Uterus (tissue), 4 donors: ENCODE measurements around the gene DNM3. TPM values are rescaled to one million over a fixed set of nuclear protein-coding genes. Genes with fewer than 3 reads are reported as not detected.

Source experiments
- DNase-seq, 2 donors: peaks; one replicate each; pipeline ENCODE4 v3.0.0-alpha.2; 2019 to 2020
- H3K27ac ChIP-seq, 2 donors: fragments of 200-600 bp; sonication (generic); 1 replicate in 1 of 2; 2 replicates in 1 of 2; pipeline ENCODE4 v1.5.1; 2016 to 2018
- H3K27me3 ChIP-seq, 2 donors: fragments of 200-600 bp; sonication (generic); one replicate each; pipeline ENCODE4 v1.5.1; 2018 to 2019; ENCODE audit warnings: control low read depth in 1 of 2
- H3K36me3 ChIP-seq, 2 donors: fragments of 200-600 bp; sonication (generic); one replicate each; pipeline ENCODE4 v1.5.1; 2019; ENCODE audit warnings: control low read depth in 1 of 2
- H3K4me1 ChIP-seq, 2 donors: fragments of 200-600 bp; sonication (generic); one replicate each; pipeline ENCODE4 v1.5.1; 2018 to 2019; ENCODE audit warnings: control low read depth in 1 of 2
- H3K4me3 ChIP-seq, 2 donors: fragments of 200-600 bp; sonication (generic); 1 replicate in 1 of 2; 2 replicates in 1 of 2; pipeline ENCODE4 v1.5.1; 2018 to 2019; ENCODE audit warnings: mild to moderate bottlenecking in 1 of 2
- H3K9me3 ChIP-seq, 2 donors: fragments of 200-600 bp; sonication (generic); one replicate each; pipeline ENCODE4 v1.5.1; 2019; ENCODE audit warnings: control low read depth in 1 of 2
- POLR2A ChIP-seq, 2 donors: fragments of 450-650 bp; IDR thresholded peaks; one replicate each; pipeline ENCODE4 v1.6.1; 2016; ENCODE audit warnings: antibody characterized with exemption in 2 of 2, mild to moderate bottlenecking in 1 of 2, moderate library complexity in 1 of 2
- intact Hi-C: fragments of 100-400 bp; cut with DNase I; formaldehyde crosslinking; loops from one replicate; pipeline ENCODE4 v1.15.1; 2023; ENCODE audit warnings: low total_unique reads
- total RNA-seq, 4 donors: library from RNA; depleted of rRNA in 3 of 4; stranded (reverse); fragments of >200 nt in 3 of 4; gene quantifications; one replicate each; pipeline versions ENCODE4 v1.1.0 to v1.2.4, GENCODE V29; 2014 to 2023
- TF ChIP-seq, protein P1 (sequence below), 4 experiments: fragments of 200-600 bp in 2 of 4; fragments of 450-650 bp in 2 of 4; sonication (generic) in 2 of 4; IDR thresholded peaks; one replicate each; pipeline ENCODE4 v1.5.1; 2016 to 2019; ENCODE audit warnings: antibody characterized with exemption in 4 of 4, mild to moderate bottlenecking in 2 of 4, moderate library complexity in 1 of 4
- donor health status: DM: yes; HTN: yes; CAD: no.

The DNM3 gene
- total RNA-seq, 4 donors from 2014 or later: 4.7 to 49.2 (median 14.6) TPM

DNA sequence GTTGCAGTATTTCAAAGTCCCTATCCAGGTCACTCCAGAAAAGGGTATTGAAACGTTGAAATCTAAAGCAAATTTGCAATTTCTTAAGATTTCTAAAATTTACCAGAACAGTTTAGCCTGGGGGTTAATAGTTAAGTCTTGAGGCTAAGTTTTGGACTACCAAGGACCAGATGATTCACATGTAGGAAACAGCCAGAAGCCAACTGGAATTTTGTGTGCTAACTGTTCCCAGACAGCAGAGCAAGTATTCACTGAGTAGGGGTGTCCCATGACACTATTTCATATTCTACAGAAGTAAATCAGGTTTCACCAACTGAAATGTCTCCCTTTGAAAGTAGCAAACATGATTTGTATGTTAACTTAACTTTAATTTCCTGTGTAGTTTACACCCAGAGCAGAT is 567.7 kb downstream of the DNM3 start:
- Histone ChIP-seq H3K4me3 (no peak overlapping the region), H3K27me3 (no peaks in the 10 kb centered on the region), H3K4me1 (no peaks in the 10 kb centered on the region), H3K27ac (no peak overlapping the region), H3K36me3 (no peaks in the 10 kb centered on the region), H3K9me3 (no peaks in the 10 kb centered on the region)
- DNase-seq: no peak
- intact Hi-C loops: loop anchor here (10.0 kb wide), 1 partner anchor 364 kb away; no protein-coding TSS in a partner anchor
- TF ChIP-seq, protein P1, sequence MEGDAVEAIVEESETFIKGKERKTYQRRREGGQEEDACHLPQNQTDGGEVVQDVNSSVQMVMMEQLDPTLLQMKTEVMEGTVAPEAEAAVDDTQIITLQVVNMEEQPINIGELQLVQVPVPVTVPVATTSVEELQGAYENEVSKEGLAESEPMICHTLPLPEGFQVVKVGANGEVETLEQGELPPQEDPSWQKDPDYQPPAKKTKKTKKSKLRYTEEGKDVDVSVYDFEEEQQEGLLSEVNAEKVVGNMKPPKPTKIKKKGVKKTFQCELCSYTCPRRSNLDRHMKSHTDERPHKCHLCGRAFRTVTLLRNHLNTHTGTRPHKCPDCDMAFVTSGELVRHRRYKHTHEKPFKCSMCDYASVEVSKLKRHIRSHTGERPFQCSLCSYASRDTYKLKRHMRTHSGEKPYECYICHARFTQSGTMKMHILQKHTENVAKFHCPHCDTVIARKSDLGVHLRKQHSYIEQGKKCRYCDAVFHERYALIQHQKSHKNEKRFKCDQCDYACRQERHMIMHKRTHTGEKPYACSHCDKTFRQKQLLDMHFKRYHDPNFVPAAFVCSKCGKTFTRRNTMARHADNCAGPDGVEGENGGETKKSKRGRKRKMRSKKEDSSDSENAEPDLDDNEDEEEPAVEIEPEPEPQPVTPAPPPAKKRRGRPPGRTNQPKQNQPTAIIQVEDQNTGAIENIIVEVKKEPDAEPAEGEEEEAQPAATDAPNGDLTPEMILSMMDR (IDR thresholded peaks at IDR 0.05): no peak
- no peak for TF ChIP-seq POLR2A (IDR thresholded peaks at IDR 0.05)

DNA sequence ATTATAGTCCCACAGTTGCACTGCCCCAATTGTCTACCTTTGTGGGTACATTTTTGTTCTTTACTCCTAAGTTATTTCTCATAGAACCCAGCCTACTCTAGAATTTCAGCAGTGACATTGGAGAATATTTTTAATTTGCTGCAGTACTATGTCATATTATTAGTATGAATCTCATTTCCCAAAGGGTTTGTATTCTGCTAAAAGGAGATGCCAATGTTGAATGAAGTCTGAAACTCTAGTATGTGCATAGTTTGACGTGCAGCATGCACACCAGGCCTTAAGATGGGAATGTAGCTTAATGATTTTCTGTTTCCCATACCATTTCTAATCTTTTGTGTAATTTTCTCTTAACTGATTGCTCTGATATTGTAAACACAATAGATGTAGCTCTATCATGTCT is 568.7 kb downstream of the DNM3 start:
- H3K27ac ChIP-seq: no peak overlapping the region
- H3K27me3 ChIP-seq: no peaks in the 10 kb centered on the region
- H3K4me1 ChIP-seq: no peaks in the 10 kb centered on the region
- H3K4me3 ChIP-seq: no peak overlapping the region
- H3K9me3 ChIP-seq: no peaks in the 10 kb centered on the region
- no peak for TF ChIP-seq POLR2A (IDR thresholded peaks at IDR 0.05)
- TF ChIP-seq, protein P1 (IDR thresholded peaks at IDR 0.05): no peak
- no peaks in the 10 kb centered on the region for H3K36me3 ChIP-seq
- intact Hi-C loops: no loop called here
- DNase-seq: no peak

DNA sequence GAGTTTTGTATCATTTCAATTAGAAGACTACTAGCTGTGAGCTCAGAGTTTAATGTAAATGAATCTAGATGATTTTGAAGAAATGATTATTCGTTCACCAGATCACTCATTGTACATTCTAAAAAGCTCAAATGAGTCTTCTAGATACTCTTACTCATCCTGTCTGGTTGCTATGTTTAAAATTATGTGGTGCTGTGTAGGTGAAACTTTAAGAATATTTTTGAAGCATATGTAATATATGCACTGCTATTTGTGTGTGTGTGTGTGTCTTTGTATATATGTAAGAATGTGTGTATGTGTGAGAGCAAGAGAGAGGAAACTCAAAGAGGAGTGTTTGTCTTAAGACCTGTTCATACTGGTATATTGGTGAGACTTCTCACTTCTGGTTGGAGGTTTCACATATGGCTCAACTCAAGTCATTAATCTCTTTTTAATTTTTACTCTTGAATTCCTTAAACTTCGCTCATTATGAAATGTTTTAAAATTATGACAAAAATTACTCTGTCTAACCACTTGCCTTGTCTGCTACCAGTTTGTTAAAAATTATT is 570.6 kb downstream of the DNM3 start:
- Histone ChIP-seq H3K4me3 (no peak overlapping the region), H3K4me1 (no peaks in the 10 kb centered on the region), H3K27ac (no peak overlapping the region), H3K36me3 (no peaks in the 10 kb centered on the region), H3K9me3 (no peaks in the 10 kb centered on the region), H3K27me3 (no peaks in the 10 kb centered on the region)
- no peak for DNase-seq
- TF ChIP-seq, protein P1 (IDR thresholded peaks at IDR 0.05): no peak
- TF ChIP-seq POLR2A (IDR thresholded peaks at IDR 0.05): no peak
- intact Hi-C loops: no loop called here

DNA sequence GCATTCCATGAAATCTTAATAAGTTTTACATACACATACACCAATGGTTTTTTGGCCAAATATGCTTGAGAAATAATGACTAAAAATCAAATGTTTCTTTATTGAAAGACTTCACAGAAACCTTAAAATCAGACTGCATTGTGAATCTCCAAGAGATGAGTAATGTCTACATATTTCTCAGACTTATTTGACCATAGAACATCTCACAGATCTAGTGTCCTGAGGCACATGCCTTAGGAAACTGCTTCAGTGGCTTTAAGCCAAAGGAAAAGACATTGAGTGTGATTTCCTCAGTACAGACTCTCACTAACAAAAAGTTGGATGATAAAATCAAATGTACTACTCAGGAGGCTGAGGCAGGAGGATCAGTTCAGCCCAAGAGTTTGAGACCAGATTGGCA is 573.0 kb downstream of the DNM3 start:
- Histone ChIP-seq H3K4me1 (no peaks in the 10 kb centered on the region), H3K9me3 (no peaks in the 10 kb centered on the region), H3K27me3 (no peaks in the 10 kb centered on the region), H3K36me3 (no peaks in the 10 kb centered on the region), H3K27ac (no peak overlapping the region), H3K4me3 (no peak overlapping the region)
- TF ChIP-seq POLR2A (IDR thresholded peaks at IDR 0.05): no peak
- TF ChIP-seq, protein P1 (IDR thresholded peaks at IDR 0.05): no peak
- intact Hi-C loops: no loop called here
- no peak for DNase-seq

DNA sequence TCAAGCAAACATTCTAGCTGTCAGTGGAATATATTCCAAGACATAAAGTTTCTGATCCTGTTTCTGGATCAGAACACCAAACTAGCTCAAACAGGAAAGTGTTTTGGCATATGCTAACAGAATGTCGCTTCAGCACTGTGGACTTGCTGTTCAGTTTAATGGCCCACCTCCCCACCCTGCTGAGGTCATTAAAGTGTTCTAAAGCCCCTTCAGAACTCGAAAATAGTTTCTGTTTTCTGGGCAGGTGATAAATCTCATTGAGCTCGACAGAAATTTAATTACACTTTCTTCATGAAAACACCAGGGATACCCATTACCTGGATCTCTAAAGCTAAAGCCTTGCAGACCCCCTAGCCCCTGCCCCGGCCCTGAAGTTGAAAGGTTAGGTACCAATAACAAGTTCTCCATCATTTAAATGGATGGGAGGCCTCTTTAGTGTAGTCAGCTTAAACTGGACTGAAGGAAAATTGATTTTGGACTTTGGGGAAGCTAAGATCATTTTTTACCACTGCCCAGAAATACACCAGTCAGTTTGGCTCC is 575.3 kb downstream of the DNM3 start:
- TF ChIP-seq, protein P1 (IDR thresholded peaks at IDR 0.05): no peak
- no peak for TF ChIP-seq POLR2A (IDR thresholded peaks at IDR 0.05)
- Histone ChIP-seq H3K9me3 (no peaks in the 10 kb centered on the region), H3K27me3 (no peaks in the 10 kb centered on the region), H3K4me1 (no peaks in the 10 kb centered on the region), H3K27ac (peak overlapping the region in 1 of 2 donors; percentile 51), H3K4me3 (no peak overlapping the region), H3K36me3 (no peaks in the 10 kb centered on the region)
- intact Hi-C loops: no loop called here
- DNase-seq: no peak
